C1 segment of cervical spinal cord (tissue), 14 donors: ENCODE measurements around the gene OR4C46.
"Not testable (repeated sequence)": the region's sequence is repeated elsewhere in the genome, so short reads cannot be mapped to it uniquely, and the experiment has no call there.

Experiments
- DNase-seq, 14 donors: peaks; one replicate each; lab custom pipeline; 2025; lab: John Stamatoyannopoulos, UW

OR4C46 gene

DNA sequence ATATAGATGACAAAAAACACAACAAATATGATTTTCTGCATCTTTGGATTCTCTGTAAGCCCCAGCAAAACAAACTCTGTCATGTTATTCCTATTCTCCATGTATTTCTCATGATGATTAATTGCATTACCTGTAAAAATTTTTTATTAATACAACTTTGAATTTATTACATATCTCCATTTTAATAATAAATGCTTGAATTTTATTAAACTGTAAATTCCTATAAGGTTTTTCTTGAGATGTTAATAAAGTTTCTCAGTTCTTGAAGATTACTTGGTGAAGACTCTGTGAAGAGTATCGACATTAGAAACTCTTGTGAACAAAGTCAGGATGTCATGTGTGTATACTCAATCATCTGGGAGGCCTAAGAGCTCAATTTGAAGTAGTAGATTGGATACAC is at the start of gene OR4C46:
OR4C46 (minus strand) TSS at position 101 of the 400 bp plus-strand sequence; CDS start at position 101, 0 bp downstream.
- DNase-seq, result no peak

DNA sequence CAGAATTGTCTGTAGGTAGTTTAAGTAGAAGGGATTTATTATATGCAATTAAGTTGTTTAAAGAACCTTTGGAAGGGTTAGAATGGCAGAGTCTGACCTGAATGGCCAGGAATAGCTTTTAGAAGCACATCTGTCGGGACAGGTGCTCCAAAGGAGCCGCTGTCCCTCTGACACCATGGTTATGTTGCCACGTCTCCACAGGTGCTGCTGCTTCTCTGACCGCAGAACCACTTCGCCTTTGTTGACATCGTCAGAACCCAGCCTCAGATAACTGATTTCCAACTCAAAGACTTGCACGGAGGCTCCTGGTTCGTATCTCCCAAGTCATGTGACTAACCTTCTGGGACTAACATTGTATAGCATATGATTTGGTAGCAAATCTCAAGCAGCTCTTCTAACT is 41.8 kb upstream of the OR4C46 start:
- not testable (repeated sequence) for DNase-seq

DNA sequence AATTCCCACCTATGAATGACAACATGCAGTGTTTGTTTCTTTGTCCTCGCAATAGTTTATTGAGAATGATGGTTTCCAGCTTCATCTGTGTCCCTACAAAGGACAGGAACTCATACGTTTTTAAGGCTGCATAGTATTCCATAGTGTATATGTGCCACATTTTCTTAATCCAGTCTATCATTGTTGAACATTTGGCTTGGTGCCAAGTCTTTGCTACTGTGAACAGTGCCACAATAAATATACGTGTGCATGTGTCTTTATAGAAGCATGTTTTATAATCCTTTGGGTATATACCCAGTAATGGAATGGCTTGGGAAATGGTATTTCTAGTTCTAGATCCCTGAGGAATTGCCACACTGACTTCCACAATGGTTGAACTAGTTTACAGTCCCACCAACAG is 42.4 kb downstream of the OR4C46 start:
- DNase-seq, result not testable (repeated sequence)

DNA sequence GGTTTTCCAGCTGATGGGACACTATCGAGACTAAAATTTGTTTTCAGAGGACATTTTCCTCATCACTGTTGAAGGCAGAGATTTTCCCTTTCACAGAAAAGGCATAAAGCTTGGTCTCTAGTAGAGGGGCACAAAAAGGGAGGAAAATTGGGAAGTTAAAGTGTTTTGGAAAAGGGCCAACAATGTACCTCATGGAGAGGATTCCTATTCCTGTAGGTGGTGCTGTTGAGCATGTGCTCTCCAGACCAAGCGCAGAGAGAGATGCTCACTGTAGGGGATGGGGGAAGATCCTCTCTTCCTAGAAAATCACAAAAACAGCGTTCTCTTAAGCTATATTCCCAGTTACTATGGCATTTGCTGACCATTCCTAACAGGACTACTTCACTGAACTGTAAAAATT is 44.9 kb downstream of the OR4C46 start:
- no peak for DNase-seq

DNA sequence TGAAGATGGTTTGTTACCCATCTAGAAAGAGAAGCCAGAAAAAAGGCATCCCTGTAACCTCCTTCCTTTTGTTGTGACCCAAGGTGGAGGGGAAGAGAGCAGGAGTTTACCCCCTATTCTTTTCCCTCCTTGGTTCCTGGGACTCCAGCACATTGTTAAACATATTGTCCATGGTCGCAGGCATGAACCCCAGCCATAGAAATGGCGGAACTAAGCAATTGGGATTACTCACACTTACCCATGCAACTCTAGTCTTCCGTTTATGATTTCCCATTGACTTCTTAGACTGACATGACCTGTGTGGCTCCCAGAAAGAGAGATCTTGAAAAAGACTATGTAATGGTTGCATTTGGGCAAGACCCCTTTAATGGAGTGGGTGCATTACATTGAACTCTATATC is 45.4 kb downstream of the OR4C46 start:
- no peak for DNase-seq
